Endothelial cell (in vitro differentiated cells): Measurements from ENCODE around the gene AUTS2. TPM values are rescaled to one million over a fixed set of nuclear protein-coding genes. Genes with fewer than 3 reads are reported as not detected.

ENCODE experiments used
- DNase-seq: peaks from one replicate; pipeline ENCODE4 v3.0.0; 2021; ENCODE audit warnings: low spot score
- H3K27ac Mint-ChIP-seq: one replicate; pipeline ENCODE4 v1.8.0; 2021; ENCODE audit warnings: mixed read lengths, inconsistent platforms; ENCODE audit not compliant: unreplicated experiment
- H3K27me3 Mint-ChIP-seq: one replicate; pipeline ENCODE4 v1.8.0; 2021; ENCODE audit warnings: mild to moderate bottlenecking, moderate library complexity, mixed read lengths, inconsistent platforms; ENCODE audit not compliant: unreplicated experiment
- H3K36me3 Mint-ChIP-seq: one replicate; pipeline ENCODE4 v1.8.0; 2021; ENCODE audit warnings: mild to moderate bottlenecking, low read depth, mixed read lengths, inconsistent platforms; ENCODE audit not compliant: unreplicated experiment
- H3K4me1 Mint-ChIP-seq: one replicate; pipeline ENCODE4 v1.8.0; 2021; ENCODE audit warnings: mild to moderate bottlenecking, mixed read lengths, inconsistent platforms; ENCODE audit not compliant: unreplicated experiment
- H3K4me3 Mint-ChIP-seq: one replicate; pipeline ENCODE4 v1.8.0; 2021; ENCODE audit warnings: mild to moderate bottlenecking, mixed read lengths, inconsistent platforms; ENCODE audit not compliant: unreplicated experiment
- H3K9me3 Mint-ChIP-seq: one replicate; pipeline ENCODE4 v1.8.0; 2021; ENCODE audit warnings: mixed read lengths, inconsistent platforms; ENCODE audit not compliant: unreplicated experiment
- total RNA-seq: library from RNA; stranded (reverse); fragmentation: NEBNext Ultra II Directional; extraction: Animal tissue kit (Norgen Biotek cat#: 25700); gene quantifications from one replicate; pipeline ENCODE4 v1.2.1, GENCODE V29; 2021; ENCODE audit not compliant: unreplicated experiment
- TF ChIP-seq, protein P1 (sequence below): fragments of 200-600 bp; sonication (generic); IDR thresholded peaks from one replicate; pipeline ENCODE4 v1.5.0; 2021; ENCODE audit warnings: antibody characterized with exemption; ENCODE audit not compliant: unreplicated experiment

The AUTS2 gene
- total RNA-seq, 1 donor from 2014 or later = 103 TPM

DNA sequence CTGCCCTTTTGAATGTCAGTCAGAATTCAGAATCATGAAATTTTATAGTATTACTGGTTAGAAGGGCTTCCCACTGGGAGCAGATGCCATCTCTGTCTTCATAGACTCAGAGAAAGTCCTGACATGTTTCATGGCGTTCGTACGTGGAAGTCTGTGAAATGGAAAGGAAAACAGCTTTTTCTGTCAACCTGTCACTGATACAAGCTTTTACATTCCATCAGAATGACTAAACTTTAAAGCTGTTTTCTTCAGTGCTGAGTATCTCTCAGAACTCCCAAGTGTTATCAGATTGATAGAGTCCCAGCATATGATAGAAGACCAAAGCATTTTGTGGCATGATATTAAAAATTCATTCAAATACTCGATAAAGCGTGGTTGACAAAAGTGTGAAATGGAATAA lies 807.0 kb downstream of the AUTS2 start:
- H3K36me3 Mint-ChIP-seq = no peaks in the 10 kb centered on the region
- TF ChIP-seq, protein P1, sequence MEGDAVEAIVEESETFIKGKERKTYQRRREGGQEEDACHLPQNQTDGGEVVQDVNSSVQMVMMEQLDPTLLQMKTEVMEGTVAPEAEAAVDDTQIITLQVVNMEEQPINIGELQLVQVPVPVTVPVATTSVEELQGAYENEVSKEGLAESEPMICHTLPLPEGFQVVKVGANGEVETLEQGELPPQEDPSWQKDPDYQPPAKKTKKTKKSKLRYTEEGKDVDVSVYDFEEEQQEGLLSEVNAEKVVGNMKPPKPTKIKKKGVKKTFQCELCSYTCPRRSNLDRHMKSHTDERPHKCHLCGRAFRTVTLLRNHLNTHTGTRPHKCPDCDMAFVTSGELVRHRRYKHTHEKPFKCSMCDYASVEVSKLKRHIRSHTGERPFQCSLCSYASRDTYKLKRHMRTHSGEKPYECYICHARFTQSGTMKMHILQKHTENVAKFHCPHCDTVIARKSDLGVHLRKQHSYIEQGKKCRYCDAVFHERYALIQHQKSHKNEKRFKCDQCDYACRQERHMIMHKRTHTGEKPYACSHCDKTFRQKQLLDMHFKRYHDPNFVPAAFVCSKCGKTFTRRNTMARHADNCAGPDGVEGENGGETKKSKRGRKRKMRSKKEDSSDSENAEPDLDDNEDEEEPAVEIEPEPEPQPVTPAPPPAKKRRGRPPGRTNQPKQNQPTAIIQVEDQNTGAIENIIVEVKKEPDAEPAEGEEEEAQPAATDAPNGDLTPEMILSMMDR = no peak
- no peaks in the 10 kb centered on the region for H3K9me3 Mint-ChIP-seq
- no peak overlapping the region for H3K4me3 Mint-ChIP-seq
- DNase-seq = no peak
- H3K27ac Mint-ChIP-seq = no peak overlapping the region
- peaks cover 7% of the 10 kb centered on the region for H3K27me3 Mint-ChIP-seq
- H3K4me1 Mint-ChIP-seq = peaks cover 12% of the 10 kb centered on the region

DNA sequence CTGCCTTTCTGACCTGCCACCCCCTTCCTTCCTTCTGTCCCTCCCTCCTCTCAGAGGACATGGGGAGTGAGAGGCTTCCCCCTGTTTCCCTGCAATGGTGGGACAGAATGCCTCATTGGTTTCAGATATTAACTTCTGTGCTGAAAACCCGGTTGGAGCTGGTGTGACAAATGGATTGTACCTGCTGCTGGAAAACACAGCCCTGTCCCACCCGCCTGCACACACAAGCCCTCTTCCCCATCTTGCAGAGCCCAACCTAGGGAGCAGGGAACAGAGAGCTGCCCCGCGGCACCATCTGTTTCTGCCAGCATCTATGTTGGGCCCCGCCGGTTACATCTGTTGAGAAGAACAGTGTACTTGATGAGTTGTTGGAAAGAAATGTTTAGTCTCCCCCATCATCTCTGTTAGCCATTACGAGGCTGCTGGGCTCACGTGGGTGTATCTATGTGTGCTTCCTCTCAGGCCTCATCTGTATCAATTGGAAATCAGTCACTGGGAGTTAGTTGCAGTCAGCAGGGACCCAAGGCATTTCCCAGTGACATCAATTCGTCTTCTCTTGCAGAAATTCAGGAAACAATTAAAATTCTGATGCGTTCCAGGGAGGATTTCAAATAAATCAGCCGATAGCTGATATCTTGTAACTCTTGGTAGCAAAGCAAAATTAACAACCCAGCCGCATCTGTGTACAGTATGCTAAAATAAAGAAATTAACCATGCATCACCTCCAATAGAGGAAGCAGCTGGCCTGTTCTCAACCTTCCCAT lies 808.1 kb downstream of the AUTS2 start:
- Mint-ChIP-seq H3K36me3 (no peaks in the 10 kb centered on the region), H3K27me3 (peaks cover under 1% of the 10 kb centered on the region), H3K27ac (no peak overlapping the region), H3K9me3 (no peaks in the 10 kb centered on the region), H3K4me3 (no peak overlapping the region), H3K4me1 (peaks cover 12% of the 10 kb centered on the region)
- TF ChIP-seq, protein P1 = no peak
- no peak for DNase-seq

DNA sequence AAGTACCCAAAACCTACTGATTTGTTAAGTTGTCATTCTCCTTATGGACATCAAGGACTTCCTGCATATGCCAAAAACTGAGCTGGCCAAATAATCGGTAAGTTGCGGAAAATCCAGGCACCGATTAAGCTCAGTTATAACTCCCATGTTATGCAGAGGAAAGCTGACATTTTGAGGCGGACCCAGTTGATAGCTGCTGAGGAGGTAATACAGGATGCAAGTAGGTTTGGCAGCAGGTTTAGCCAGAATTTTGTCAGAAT lies 808.6 kb downstream of the AUTS2 start:
- no peak for DNase-seq
- no peaks in the 10 kb centered on the region for H3K36me3 Mint-ChIP-seq
- no peak overlapping the region for H3K4me3 Mint-ChIP-seq

DNA sequence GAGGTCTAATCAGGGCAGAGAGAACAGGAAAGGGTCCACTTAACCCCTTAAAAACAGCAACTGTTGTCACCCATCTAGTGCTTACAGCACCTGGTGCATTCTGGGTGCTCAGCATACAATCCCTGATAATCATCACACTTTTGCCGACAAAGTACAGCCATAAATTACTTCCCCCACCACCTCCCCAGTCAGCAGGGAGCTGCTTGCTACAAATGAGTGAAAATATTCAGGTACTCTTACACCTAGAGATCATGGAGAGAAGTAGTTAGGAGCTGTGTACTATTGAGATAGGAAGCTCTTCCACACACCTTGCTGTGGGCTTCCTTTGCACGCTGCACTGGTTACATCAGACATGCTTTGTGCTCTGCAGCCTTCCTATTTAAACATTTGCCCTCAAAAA lies 810.2 kb downstream of the AUTS2 start:
- TF ChIP-seq, protein P1 = no peak
- no peak overlapping the region for H3K27ac Mint-ChIP-seq
- no peaks in the 10 kb centered on the region for H3K9me3 Mint-ChIP-seq
- no peak overlapping the region for H3K4me3 Mint-ChIP-seq
- H3K27me3 Mint-ChIP-seq = no peaks in the 10 kb centered on the region
- H3K4me1 Mint-ChIP-seq = peaks cover 12% of the 10 kb centered on the region
- DNase-seq = no peak
- no peaks in the 10 kb centered on the region for H3K36me3 Mint-ChIP-seq

More for the DNA sequence above, 808.6 kb downstream of the AUTS2 start:
- Mint-ChIP-seq H3K9me3 (no peaks in the 10 kb centered on the region), H3K4me1 (peaks cover 12% of the 10 kb centered on the region), H3K27ac (no peak overlapping the region), H3K27me3 (no peaks in the 10 kb centered on the region)
- TF ChIP-seq, protein P1 = no peak

DNA sequence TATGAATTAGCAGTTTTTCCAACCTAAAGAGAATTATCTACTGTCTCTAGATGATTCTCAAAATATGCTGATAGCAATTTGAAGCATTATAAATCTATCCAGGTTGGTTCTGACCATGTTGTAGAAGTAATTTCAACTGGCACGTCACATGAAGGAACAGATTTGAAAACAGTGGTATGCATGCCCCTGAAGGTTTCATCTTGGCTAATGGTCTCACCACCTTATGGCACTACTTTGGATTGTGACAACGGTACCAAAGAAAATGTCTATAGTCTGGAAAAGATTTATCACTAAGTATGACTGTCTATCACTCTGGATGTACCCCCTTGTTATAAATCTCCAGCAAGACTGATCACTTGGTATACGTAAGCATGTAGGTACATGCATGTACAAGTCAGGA lies 810.6 kb downstream of the AUTS2 start:
- TF ChIP-seq, protein P1 = no peak
- Mint-ChIP-seq H3K9me3 (no peaks in the 10 kb centered on the region), H3K27me3 (no peaks in the 10 kb centered on the region), H3K27ac (no peak overlapping the region), H3K4me1 (peaks cover 12% of the 10 kb centered on the region), H3K4me3 (no peak overlapping the region), H3K36me3 (no peaks in the 10 kb centered on the region)
- no peak for DNase-seq
